GM19438 (cell line): ENCODE results near the gene APAF1.
"Not testable (repeated sequence)": the region's sequence is repeated elsewhere in the genome, so short reads cannot be mapped to it uniquely, and the experiment has no call there.

Experiments used
- ATAC-seq: cut with Tn5 transposase; IDR thresholded peaks from one replicate; pipeline ENCODE4 v1.9.1; 2021; ENCODE audit warnings: low read depth; ENCODE audit not compliant: unreplicated experiment

Gene APAF1, protein sequence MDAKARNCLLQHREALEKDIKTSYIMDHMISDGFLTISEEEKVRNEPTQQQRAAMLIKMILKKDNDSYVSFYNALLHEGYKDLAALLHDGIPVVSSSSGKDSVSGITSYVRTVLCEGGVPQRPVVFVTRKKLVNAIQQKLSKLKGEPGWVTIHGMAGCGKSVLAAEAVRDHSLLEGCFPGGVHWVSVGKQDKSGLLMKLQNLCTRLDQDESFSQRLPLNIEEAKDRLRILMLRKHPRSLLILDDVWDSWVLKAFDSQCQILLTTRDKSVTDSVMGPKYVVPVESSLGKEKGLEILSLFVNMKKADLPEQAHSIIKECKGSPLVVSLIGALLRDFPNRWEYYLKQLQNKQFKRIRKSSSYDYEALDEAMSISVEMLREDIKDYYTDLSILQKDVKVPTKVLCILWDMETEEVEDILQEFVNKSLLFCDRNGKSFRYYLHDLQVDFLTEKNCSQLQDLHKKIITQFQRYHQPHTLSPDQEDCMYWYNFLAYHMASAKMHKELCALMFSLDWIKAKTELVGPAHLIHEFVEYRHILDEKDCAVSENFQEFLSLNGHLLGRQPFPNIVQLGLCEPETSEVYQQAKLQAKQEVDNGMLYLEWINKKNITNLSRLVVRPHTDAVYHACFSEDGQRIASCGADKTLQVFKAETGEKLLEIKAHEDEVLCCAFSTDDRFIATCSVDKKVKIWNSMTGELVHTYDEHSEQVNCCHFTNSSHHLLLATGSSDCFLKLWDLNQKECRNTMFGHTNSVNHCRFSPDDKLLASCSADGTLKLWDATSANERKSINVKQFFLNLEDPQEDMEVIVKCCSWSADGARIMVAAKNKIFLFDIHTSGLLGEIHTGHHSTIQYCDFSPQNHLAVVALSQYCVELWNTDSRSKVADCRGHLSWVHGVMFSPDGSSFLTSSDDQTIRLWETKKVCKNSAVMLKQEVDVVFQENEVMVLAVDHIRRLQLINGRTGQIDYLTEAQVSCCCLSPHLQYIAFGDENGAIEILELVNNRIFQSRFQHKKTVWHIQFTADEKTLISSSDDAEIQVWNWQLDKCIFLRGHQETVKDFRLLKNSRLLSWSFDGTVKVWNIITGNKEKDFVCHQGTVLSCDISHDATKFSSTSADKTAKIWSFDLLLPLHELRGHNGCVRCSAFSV (N-terminal part only)

DNA sequence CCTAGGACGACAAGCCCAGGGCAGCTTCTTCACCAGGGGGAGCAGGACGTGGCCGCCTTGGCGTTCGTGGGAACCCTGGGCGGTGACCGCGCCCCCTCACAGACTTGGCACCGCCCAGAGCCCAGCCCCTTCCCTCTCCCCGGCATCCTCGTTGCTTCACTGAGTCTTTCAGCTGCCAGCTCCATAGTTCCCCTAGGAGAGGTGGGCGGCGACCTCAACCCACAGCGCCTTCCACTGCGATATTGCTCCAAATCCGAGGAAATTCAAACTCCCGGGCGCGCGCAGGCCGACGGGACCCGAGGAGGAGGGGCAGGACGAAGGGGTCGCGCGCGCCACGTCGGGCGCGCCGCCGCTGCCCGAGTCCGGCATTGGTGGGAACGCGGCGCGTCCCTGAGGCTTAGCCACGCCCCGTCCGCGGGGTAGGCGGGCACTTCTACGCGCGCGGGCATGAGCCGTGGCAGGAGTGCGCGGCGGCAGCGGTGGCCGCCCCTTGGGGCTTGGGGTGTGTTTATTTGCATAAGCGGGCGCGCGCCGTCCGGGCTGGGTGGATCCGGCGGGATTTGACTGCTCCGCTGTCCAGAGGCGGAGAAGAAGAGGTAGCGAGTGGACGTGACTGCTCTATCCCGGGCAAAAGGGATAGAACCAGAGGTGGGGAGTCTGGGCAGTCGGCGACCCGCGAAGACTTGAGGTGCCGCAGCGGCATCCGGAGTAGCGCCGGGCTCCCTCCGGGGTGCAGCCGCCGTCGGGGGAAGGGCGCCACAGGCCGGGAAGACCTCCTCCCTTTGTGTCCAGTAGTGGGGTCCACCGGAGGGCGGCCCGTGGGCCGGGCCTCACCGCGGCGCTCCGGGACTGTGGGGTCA lies at the start of gene APAF1, which contains the start of gene IKBIP:
TSS of gene APAF1 (plus strand) at position 579 of the 860 bp plus-strand sequence. CDS start 3,070 bp downstream, outside the sequence.
TSS of gene IKBIP (minus strand) at position 77 of the 860 bp plus-strand sequence. CDS start 87 bp downstream, outside the sequence.
- ATAC-seq = peak; percentile 82

DNA sequence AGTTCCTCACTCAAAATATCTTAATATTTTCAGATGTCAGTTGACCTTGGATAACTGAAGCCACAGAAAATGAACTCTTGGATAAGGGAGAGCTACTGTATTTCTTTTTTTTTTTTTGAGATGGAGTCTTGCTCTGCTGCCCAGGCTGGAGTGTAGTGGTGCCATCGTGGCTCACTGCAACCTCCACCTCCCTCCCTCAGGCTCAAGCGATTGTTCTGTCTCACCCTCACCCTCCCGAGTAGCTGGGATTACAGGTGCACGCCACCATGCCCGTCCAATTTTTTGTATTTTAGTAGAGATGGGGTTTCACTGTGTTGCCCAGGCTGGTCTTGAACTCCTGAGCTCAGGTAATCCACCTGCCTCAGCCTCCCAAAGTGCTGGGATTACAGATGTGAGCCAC lies 47.8 kb upstream of the APAF1 start:
- ATAC-seq = not testable (repeated sequence)

DNA sequence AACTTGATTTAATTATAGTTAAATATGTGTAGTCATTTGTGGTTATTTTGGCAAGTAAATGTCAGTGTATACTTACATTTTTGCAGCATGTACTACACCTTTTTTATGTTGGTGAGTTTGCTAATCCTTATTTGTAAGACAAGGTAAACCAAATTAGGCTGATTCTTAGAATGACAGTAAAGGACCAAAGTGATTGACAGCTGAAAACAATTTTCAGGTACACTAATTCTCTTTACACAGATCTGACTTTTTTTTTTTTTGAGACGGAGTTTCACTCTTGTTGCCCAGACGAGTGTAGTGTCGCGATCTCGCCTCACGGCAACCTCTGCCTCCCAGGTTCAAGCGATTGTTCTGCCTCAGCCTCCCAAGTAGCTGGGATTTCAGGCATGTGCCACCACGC lies 43.2 kb upstream of the APAF1 start:
- no peak for ATAC-seq

DNA sequence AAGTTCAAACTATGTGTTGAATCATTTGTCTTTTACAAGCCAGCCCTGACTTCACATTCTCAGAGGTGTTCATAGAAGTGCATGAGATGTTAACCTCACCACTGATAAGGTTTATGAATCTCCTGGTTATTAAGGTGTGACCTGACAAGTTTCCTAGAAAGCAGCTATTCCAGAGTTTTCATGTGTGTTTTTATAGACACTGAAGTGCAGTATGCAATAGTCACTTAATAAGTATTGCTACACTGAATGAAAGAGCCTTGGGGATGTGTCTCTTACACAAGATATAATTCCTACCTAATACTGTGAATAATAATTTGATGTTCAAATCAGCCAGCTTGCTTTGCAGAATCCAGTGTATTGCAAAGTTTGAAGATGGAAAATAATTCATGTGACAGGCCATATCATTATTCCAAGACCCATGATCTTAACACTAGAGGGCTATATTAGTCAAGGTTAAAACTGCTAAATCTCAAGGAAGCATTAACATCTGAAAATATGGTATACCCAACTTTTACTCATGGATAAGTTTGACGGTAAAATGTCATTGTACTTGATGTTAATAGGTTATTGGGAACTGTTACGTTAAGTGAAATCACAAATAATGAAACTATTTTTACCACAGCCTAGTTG lies 38.6 kb upstream of the APAF1 start:
- no peak for ATAC-seq

DNA sequence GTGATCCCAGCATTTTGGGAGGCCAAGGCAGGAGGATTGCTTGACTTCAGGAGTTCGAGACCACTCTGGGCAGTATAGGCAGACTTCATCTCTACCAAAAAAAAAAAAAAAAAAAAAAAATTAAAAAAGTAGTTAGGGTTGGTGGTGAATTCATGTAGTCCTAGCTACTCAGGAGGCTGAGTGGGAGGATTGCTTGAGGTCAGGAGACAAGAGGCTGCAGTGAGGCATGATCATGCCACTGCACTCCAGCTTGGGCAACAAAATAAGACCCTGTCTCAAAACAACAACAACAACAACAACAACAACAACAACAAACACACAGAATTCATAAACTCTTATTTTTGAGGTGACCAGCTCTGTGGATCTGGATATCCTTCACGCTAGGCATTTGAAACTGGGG lies 34.5 kb upstream of the APAF1 start:
- ATAC-seq = no peak

DNA sequence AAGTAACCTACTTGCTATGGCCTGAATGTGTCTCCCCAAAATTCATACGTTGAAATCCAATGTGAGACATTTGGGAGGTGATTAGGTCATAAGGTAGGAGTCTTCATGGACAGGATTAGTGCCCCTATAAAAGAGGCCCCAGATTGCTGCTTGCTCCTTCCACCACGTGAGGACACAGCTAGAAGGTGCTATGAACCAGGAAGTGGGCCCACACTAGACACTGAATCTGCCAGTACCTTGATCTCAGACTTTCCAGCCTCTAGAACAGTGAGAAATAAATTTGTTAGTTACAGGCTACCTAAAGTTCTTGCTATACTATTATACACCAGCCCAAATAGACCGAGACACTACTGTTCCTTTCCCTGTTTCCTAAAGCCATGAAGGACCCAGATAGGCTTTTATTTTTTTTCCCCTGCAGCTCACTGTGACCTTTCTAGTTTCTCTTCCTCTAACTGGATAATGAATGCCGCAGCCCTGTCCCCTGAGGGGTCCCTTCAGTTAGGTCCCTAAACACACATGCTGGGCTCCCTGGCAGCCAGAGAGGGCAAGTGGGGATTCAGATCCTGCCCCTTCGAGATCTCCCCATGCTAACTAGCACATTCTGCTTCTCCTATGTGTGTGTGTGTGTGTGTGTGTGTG lies 32.3 kb upstream of the APAF1 start:
- peak; percentile 77 for ATAC-seq

DNA sequence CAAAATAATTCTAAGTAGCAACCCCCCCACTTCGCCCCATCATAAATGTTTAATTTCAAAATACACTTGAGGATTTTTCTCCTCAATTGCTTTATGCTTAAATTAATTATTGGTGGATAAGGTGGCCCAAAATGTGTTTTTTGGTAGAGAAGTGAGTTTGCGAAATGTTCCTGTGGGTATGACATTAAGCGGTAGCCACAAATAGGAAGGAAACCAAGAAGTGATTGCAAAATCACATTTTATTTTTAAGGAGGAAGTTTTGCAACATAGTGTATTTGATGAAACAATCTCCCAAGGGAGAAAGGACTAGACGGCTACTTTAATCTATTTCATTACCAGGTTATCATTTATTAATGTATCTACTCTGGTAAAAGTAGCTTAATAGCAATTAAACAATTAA lies 26.1 kb upstream of the APAF1 start:
- ATAC-seq = no peak

DNA sequence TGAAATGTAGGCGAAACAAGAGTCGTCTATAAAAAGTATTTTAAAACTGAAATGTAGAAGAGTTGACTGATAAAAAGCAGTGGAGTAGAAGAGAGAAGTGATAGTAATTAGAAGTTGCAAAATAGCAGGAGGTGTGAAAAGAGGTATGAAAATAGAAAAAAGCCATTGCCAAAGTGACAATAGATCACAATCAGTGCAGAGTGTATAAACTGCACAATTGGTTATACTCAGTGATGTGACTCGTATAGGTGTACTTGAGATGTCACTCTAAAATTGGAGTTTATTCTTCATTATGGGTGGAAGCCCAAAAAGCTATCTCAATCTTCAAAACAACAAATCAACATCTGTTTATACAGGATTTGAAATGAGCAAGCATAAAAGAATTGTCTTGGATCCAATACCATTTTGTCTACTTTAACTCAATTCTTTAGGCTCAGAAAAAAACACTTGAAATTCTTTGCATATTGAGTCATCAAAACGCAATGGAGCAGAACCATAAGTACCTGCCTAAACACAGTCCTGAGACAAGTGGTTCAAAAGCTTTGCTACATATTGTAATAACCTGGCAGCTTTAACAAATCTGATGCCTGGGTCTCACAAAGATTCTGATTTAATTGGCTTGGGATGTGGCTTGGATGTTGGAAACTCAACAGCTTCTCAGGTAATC lies 9.3 kb upstream of the APAF1 start:
- ATAC-seq = peak; percentile 57

DNA sequence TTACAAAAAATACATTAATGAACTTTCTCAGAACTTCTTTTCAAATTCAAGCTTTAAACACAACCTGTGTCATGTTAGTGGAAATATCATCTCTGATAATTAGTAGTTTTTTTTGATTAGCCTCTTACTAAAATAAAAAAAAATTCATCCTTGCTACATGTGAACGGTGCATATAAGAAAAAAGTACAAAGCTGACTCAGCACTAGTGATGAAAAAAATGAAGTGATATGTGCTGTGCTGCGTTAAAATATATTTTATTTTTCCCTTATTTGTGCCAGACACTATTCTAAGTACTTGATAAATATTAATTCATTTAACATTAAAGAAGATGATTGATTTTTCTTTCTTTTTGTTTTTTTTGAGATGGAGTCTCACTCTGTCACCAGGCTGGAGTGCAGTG lies 8.0 kb upstream of the APAF1 start:
- no peak for ATAC-seq

DNA sequence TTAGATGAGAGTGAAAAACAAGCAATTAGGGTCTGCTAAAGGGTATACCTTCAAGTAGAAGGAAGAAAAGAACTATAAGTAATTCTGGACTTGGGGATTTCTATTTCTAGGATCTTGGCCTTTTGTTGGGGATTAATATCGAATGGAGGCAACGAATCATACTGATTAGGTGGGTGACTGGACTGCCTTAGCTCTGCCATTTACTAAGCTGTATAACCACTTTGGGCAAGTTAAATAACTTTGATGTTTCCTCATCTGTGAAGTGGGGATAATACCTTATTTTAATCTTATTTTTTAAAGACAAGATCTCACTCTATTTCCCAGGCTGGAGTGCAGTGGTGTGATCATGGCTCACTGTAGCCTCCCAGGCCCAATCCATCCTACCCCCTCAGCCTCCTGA lies 7.1 kb upstream of the APAF1 start:
- no peak for ATAC-seq

DNA sequence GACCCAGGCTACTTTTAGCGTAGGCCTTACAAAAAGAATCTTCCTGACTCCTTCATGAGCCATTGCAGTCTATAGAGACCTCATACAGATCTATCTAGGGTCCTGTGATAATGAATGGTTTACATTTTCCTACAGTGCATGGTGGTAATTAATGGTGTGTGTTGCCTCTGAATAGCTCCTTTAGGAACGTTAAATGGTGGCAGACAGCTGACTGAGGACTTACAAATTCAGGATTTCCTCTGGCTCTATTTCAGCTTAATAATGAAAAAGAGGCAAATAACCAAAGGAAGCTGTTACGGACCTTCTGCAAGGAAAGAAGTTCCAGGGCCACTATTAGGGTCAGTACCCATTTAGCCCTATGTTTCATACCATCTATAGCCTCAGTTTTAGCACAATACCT lies 5.6 kb upstream of the APAF1 start:
- ATAC-seq = no peak

DNA sequence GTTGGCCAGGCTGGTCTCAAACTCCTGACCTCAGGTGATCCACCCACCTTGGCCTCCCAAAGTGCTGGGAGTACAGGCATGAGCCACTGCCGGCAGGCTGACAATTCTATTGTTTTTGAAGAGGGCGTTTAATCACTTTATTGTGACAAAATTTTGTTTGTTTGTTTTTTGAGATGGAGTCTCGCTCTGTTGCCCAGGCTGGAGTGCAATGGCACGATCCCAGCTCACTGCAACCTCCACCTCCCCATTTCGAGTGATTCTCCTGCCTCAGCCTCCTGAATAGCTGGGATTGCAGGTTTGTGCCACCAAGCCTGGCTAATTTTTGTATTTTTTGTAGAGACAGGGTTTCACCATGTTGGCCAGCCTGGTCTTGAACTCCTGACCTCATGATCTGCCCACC lies 2.3 kb upstream of the APAF1 start:
- ATAC-seq = not testable (repeated sequence)

DNA sequence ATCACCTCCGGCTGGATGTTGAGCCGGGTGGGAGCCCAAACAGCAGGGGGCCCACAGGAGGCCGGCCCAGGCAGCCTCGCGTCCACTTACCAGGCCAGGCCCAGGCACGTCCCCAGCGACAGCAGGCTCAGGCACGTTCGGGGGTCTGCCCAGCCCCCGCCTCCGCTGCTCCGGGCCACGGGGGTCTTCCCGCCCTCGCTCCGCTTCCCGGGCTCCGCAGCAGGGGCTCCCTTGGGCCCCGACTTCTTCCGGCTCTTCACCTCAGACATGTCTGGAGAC lies 718 bp upstream of the APAF1 start:
- peak; percentile 19 for ATAC-seq

DNA sequence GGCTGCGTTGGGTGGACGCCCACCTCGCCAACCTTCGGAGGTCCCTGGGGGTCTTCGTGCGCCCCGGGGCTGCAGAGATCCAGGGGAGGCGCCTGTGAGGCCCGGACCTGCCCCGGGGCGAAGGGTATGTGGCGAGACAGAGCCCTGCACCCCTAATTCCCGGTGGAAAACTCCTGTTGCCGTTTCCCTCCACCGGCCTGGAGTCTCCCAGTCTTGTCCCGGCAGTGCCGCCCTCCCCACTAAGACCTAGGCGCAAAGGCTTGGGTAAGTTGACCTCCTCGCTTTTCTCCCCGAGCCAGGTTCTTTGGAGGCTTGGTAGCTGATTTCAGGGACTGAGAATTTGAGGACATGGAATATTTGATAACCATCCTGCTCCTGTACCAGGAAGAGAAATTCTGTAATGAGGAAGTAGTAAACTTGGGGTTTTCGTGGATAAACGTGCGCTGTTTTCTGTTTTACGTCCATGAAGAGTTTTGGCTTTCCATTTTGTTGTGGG lies 530 bp downstream of the APAF1 start:
- ATAC-seq = peak; percentile 2

DNA sequence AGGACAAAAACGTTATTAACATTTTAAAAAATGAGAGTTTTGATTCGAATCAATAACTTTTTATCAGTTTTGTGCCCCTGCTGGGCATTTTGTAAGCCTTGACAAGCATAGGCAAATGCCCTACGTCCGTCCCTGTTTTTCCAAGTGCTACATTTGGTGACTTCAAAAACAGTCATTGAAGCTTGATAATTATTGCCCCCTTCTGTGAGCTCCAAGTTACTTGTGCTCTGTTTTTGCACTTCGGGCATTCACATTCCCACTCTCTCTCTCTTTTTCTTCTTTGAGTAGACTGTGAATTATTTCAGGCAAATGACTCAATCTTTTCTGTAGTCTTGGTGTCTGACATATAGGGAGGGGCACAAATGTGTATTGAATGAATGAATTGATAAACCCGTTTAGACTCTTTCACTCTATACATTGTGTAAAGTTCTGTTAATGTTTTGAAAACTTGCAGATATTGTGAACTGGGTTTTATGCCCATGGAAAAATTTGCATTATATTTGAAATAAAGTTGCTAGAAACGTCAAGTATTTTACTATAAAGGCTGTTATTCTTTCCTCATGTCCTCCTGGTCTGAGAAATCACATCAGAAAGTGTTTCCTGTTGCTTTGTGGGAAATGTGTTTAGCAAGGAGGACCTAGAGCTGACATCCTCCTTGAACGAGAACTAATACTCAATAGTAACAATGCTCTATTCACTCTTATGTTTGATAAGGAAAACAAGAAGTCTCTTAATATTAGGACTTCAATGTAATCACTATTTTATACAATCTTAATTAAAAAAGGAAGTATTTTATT lies 1.4 kb downstream of the APAF1 start:
- no peak for ATAC-seq

DNA sequence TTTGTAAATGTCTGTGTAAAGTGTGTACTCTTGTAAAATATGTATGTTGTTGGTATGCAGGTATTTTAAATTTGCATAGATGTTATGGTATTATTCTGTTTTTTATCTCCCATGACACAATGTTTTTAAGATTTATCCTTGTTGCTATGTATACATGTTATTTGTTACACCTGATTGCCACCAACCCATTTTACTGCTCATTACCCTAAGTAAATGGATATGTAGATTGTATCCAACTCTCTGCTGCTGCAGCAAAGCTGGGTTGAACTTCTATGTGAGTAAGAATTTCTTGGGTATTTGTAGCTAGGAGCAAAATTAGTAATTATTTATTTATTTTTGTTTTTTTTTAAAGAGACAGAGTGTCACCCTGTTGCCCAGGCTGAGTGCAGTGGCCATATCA lies 6.2 kb downstream of the APAF1 start:
- no peak for ATAC-seq

DNA sequence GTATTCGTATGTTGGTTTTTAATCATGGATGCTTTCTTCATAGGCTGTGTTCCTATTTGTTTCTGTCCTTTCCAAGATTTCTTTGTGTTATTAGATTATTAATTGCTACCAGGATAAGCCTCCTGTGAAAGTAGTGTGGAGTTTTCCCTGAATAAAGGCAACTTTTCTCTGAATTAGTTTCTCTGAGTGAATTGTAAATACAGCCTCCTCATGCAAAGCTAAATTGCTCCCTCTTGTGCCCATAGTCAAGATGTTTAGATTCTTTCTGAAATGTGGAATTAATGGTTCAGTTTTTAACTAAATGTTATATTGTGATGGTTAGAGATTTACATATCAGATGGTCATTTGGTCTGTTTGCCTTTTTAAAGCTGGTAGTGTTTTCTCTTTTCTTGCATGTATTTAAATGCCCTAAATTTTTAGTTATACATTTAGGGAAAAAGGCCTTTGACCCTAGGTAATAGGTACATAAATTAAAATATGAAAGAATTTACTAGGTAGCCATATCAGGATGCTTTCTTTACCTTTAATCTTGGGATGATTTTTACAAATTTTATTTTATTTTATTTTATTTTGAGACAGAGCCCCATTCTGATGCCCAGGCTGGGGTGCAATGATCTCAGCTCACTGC lies 8.9 kb downstream of the APAF1 start:
- no peak for ATAC-seq
